Progenitor cell of endocrine pancreas (in vitro differentiated cells): ENCODE measurements around the gene CDH4. TPM values are rescaled to one million over a fixed set of nuclear protein-coding genes. Genes with fewer than 3 reads are reported as not detected.

Source experiments
- DNase-seq: peaks from one replicate; pipeline ENCODE4 v3.0.0; 2021; ENCODE audit warnings: low spot score; ENCODE audit not compliant: unreplicated experiment
- H3K27ac Mint-ChIP-seq: 2 replicates; pipeline ENCODE4 v1.8.0; 2021; ENCODE audit warnings: mild to moderate bottlenecking, moderate library complexity, mixed read lengths
- H3K27me3 Mint-ChIP-seq: 2 replicates; pipeline ENCODE4 v1.8.0; 2021; ENCODE audit warnings: mixed read lengths
- H3K36me3 Mint-ChIP-seq: 2 replicates; pipeline ENCODE4 v1.8.0; 2022; ENCODE audit warnings: mixed read lengths; ENCODE audit not compliant: insufficient read depth
- H3K4me1 Mint-ChIP-seq: 2 replicates; pipeline ENCODE4 v1.8.0; 2021; ENCODE audit warnings: low read depth, mixed read lengths
- H3K4me3 Mint-ChIP-seq: 2 replicates; pipeline ENCODE4 v1.8.0; 2021; ENCODE audit warnings: low read depth, mild to moderate bottlenecking, moderate library complexity, mixed read lengths
- H3K9me3 Mint-ChIP-seq: 2 replicates; pipeline ENCODE4 v1.8.0; 2021; ENCODE audit warnings: low read depth, mixed read lengths
- total RNA-seq: library from RNA; stranded (reverse); gene quantifications from 2 replicates; pipeline ENCODE4 v1.2.1, GENCODE V29; 2021
- TF ChIP-seq, protein P1 (sequence below): fragments of 200-600 bp; sonication (generic); IDR thresholded peaks from one replicate; pipeline ENCODE4 v1.5.0; 2021; ENCODE audit warnings: antibody characterized with exemption, mild to moderate bottlenecking; ENCODE audit not compliant: unreplicated experiment

Gene CDH4
- total RNA-seq, 1 donor from 2014 or later, result 0.43 TPM

- Mint-ChIP-seq H3K9me3 (peaks cover 15% of the 10 kb centered on the region), H3K27ac (no peak overlapping the region), H3K4me3 (no peak overlapping the region), H3K36me3 (no peaks in the 10 kb centered on the region), H3K4me1 (peaks cover 8% of the 10 kb centered on the region), H3K27me3 (peaks cover 4% of the 10 kb centered on the region)
- no peak for DNase-seq
- TF ChIP-seq, protein P1, sequence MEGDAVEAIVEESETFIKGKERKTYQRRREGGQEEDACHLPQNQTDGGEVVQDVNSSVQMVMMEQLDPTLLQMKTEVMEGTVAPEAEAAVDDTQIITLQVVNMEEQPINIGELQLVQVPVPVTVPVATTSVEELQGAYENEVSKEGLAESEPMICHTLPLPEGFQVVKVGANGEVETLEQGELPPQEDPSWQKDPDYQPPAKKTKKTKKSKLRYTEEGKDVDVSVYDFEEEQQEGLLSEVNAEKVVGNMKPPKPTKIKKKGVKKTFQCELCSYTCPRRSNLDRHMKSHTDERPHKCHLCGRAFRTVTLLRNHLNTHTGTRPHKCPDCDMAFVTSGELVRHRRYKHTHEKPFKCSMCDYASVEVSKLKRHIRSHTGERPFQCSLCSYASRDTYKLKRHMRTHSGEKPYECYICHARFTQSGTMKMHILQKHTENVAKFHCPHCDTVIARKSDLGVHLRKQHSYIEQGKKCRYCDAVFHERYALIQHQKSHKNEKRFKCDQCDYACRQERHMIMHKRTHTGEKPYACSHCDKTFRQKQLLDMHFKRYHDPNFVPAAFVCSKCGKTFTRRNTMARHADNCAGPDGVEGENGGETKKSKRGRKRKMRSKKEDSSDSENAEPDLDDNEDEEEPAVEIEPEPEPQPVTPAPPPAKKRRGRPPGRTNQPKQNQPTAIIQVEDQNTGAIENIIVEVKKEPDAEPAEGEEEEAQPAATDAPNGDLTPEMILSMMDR, result no peak
Observed at GRCh38 chr20:61593516-61593915, 341.5 kb downstream of the CDH4 start.

GRCh38 chr20:61594198-61594597 is 342.1 kb downstream of the CDH4 start:
- Mint-ChIP-seq H3K4me1 (peaks cover under 1% of the 10 kb centered on the region), H3K9me3 (peaks cover 15% of the 10 kb centered on the region), H3K4me3 (no peak overlapping the region), H3K27me3 (no peaks in the 10 kb centered on the region), H3K36me3 (no peaks in the 10 kb centered on the region), H3K27ac (no peak overlapping the region)
- TF ChIP-seq, protein P1, result no peak
- no peak for DNase-seq

GRCh38 chr20:61595216-61595615 is 343.2 kb downstream of the CDH4 start:
- Mint-ChIP-seq H3K9me3 (peaks cover 15% of the 10 kb centered on the region), H3K36me3 (no peaks in the 10 kb centered on the region), H3K27me3 (no peaks in the 10 kb centered on the region), H3K27ac (no peak overlapping the region), H3K4me1 (no peaks in the 10 kb centered on the region), H3K4me3 (no peak overlapping the region)
- TF ChIP-seq, protein P1, result no peak
- no peak for DNase-seq

GRCh38 chr20:61596687-61597330 is 344.7 kb downstream of the CDH4 start:
- TF ChIP-seq, protein P1, result no peak
- H3K9me3 Mint-ChIP-seq, result peaks cover 15% of the 10 kb centered on the region
- H3K27ac Mint-ChIP-seq, result no peak overlapping the region
- H3K4me3 Mint-ChIP-seq, result no peak overlapping the region
- no peak for DNase-seq
- H3K4me1 Mint-ChIP-seq, result no peaks in the 10 kb centered on the region
- no peaks in the 10 kb centered on the region for H3K27me3 Mint-ChIP-seq
- no peaks in the 10 kb centered on the region for H3K36me3 Mint-ChIP-seq

GRCh38 chr20:61597996-61598395 is 345.9 kb downstream of the CDH4 start:
- Mint-ChIP-seq H3K4me3 (no peak overlapping the region), H3K36me3 (no peaks in the 10 kb centered on the region), H3K4me1 (no peaks in the 10 kb centered on the region), H3K9me3 (peaks cover 10% of the 10 kb centered on the region), H3K27ac (no peak overlapping the region), H3K27me3 (no peaks in the 10 kb centered on the region)
- TF ChIP-seq, protein P1, result no peak
- DNase-seq, result no peak
